IPS-18a (cell line): ENCODE measurements around the gene ENTR1.
"Not testable (repeated sequence)": the region's sequence is repeated elsewhere in the genome, so short reads cannot be mapped to it uniquely, and the experiment has no call there.

Experiments
- H3K27ac ChIP-seq: one replicate; pipeline ENCODE4 v1.5.1; 2013; ENCODE audit warnings: low read length
- H3K27me3 ChIP-seq: one replicate; pipeline ENCODE4 v1.6.1; 2013; ENCODE audit warnings: mild to moderate bottlenecking, low read length; ENCODE audit not compliant: control insufficient read depth, insufficient read depth
- H3K36me3 ChIP-seq: one replicate; pipeline ENCODE4 v1.6.1; 2013; ENCODE audit warnings: low read depth, low read length; ENCODE audit not compliant: control insufficient read depth
- H3K4me1 ChIP-seq: one replicate; pipeline ENCODE4 v1.6.1; 2013; ENCODE audit warnings: low read depth, low read length; ENCODE audit not compliant: control insufficient read depth
- H3K4me3 ChIP-seq: one replicate; pipeline ENCODE4 v1.5.1; 2013; ENCODE audit warnings: low read length
- H3K9ac ChIP-seq: one replicate; pipeline ENCODE4 v1.6.1; 2013; ENCODE audit warnings: mild to moderate bottlenecking, low read length, moderate library complexity
- H3K9me3 ChIP-seq: one replicate; pipeline ENCODE4 v1.6.1; 2013; ENCODE audit warnings: low read depth, low read length; ENCODE audit not compliant: control insufficient read depth

Gene ENTR1

DNA sequence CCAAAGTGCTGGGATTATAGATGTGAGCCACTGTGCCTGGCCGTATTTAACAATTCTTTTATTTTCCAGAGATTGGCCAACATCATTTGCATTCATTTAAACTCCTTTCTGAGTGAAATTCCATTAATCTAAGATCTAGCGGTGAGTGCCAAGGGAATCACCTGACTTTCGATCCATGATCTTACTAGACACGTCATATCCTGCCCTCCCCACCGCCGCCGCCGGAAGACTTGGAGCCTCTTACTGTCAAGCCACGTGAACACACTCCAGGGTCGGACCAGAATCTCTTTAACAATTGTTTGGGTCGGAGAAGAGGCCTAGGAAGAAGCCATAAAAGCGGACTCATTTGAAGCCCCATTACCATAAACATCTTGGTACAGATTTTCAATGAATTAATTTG lies 16.4 kb upstream of the ENTR1 start:
- Histone ChIP-seq H3K36me3 (peaks cover 37% of the 10 kb centered on the region), H3K4me1 (no peaks in the 10 kb centered on the region), H3K27me3 (no peaks in the 10 kb centered on the region), H3K9me3 (no peaks in the 10 kb centered on the region), H3K27ac (no peak overlapping the region), H3K4me3 (no peak overlapping the region), H3K9ac (no peak overlapping the region)

GRCh38 chr9:136425367-136425766 lies 15.0 kb upstream of the ENTR1 start:
- H3K27ac ChIP-seq, H3K4me3 ChIP-seq, H3K9me3 ChIP-seq, H3K4me1 ChIP-seq, H3K27me3 ChIP-seq, H3K9ac ChIP-seq: not testable (repeated sequence)
- H3K36me3 ChIP-seq, result peaks cover 49% of the 10 kb centered on the region

DNA sequence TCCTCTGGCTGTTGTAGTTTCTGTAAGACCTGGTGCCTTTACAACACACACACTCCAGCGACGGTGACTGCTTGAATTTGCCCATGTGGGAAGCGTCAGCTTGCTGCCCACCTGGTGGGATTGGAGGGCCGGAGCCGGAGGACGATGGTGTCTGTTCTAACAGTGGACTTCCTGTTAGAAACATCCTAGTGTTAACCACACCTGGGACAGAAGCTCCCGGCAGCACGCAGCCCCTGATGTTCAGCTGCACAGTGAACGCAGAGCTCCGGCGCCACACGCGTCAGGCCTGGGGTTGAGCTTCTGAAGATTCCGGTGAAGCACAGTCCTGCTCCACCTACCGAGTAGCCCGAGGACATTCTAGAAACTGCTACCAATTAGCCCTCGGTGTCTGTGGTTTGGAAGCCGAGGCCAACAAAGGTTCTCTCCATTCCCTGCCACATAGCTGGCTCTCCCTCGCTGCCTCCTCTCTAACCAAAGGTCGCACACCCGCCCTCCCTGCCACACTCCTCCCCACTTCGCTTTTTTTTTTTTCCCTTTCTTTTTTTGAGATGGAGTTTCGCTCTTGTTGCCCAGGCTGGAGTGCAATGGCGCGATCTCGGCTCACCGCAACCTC lies 14.4 kb upstream of the ENTR1 start:
- no peaks in the 10 kb centered on the region for H3K9me3 ChIP-seq
- H3K9ac ChIP-seq, result no peak overlapping the region
- H3K27me3 ChIP-seq, result no peaks in the 10 kb centered on the region
- no peak overlapping the region for H3K4me3 ChIP-seq
- peaks cover 54% of the 10 kb centered on the region for H3K36me3 ChIP-seq
- H3K27ac ChIP-seq, result no peak overlapping the region
- no peaks in the 10 kb centered on the region for H3K4me1 ChIP-seq

GRCh38 chr9:136423432-136424146 lies 13.2 kb upstream of the ENTR1 start:
- Histone ChIP-seq H3K9me3 (no peaks in the 10 kb centered on the region), H3K27ac (no peak overlapping the region), H3K36me3 (peaks cover 58% of the 10 kb centered on the region)

DNA sequence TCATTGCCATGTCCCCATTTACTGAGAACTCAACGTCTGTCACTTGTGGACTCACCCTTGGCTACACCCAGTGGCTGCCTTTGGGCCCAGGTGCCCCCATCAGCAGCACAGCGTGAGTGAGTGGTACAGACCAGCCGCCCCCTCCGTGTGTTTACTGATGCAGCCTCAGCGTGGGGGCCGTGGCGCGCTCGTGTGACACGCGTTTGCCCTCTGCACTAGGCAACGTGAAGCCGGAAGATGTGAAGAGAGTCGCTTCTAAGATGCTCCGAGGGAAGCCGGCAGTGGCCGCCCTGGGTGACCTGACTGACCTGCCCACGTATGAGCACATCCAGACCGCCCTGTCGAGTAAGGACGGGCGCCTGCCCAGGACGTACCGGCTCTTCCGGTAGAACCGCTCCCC lies 12.5 kb upstream of the ENTR1 start:
- no peak overlapping the region for H3K9ac ChIP-seq
- no peaks in the 10 kb centered on the region for H3K4me1 ChIP-seq
- no peaks in the 10 kb centered on the region for H3K27me3 ChIP-seq
- H3K36me3 ChIP-seq, result peaks cover 65% of the 10 kb centered on the region
- no peak overlapping the region for H3K4me3 ChIP-seq
- H3K27ac ChIP-seq, result no peak overlapping the region
- no peaks in the 10 kb centered on the region for H3K9me3 ChIP-seq

More at GRCh38 chr9:136423432-136424146, 13.2 kb upstream of the ENTR1 start:
- Histone ChIP-seq H3K27me3 (no peaks in the 10 kb centered on the region), H3K4me1 (no peaks in the 10 kb centered on the region), H3K4me3 (no peak overlapping the region), H3K9ac (no peak overlapping the region)

GRCh38 chr9:136421791-136422190 lies 11.4 kb upstream of the ENTR1 start:
- no peaks in the 10 kb centered on the region for H3K27me3 ChIP-seq
- H3K4me1 ChIP-seq, result no peaks in the 10 kb centered on the region
- H3K9me3 ChIP-seq, result no peaks in the 10 kb centered on the region
- no peak overlapping the region for H3K27ac ChIP-seq
- H3K9ac ChIP-seq, result no peak overlapping the region
- peaks cover 72% of the 10 kb centered on the region for H3K36me3 ChIP-seq
- no peak overlapping the region for H3K4me3 ChIP-seq

GRCh38 chr9:136419092-136419420 lies 8.6 kb upstream of the ENTR1 start:
- Histone ChIP-seq H3K9ac (no peak overlapping the region), H3K27me3 (no peaks in the 10 kb centered on the region), H3K4me1 (no peaks in the 10 kb centered on the region), H3K9me3 (no peaks in the 10 kb centered on the region), H3K36me3 (peaks cover 86% of the 10 kb centered on the region), H3K4me3 (no peak overlapping the region), H3K27ac (no peak overlapping the region)

GRCh38 chr9:136418182-136419091 lies 8.0 kb upstream of the ENTR1 start:
- Histone ChIP-seq H3K9ac (no peak overlapping the region), H3K9me3 (no peaks in the 10 kb centered on the region), H3K4me3 (no peak overlapping the region), H3K27ac (no peak overlapping the region), H3K27me3 (no peaks in the 10 kb centered on the region), H3K36me3 (peaks cover 88% of the 10 kb centered on the region), H3K4me1 (no peaks in the 10 kb centered on the region)

DNA sequence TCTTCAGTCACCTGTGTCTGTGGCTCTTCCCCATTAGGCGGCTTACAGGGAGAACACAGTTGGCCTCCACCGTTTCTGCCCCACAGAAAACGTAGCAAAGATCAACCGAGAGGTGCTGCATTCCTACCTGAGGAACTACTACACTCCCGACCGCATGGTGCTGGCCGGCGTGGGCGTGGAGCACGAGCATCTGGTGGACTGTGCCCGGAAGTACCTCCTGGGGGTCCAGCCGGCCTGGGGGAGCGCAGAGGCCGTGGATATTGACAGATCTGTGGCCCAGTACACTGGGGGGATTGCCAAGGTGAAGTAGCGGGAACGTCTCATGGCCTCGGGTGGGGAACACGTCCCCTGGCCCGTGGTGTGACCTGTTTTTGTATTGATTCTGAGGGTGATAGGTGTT lies 6.5 kb upstream of the ENTR1 start:
- H3K9me3 ChIP-seq, result no peaks in the 10 kb centered on the region
- no peaks in the 10 kb centered on the region for H3K27me3 ChIP-seq
- H3K36me3 ChIP-seq, result peaks cover 86% of the 10 kb centered on the region
- H3K4me1 ChIP-seq, result no peaks in the 10 kb centered on the region
- no peak overlapping the region for H3K9ac ChIP-seq
- H3K27ac ChIP-seq, result no peak overlapping the region
- H3K4me3 ChIP-seq, result no peak overlapping the region

GRCh38 chr9:136416427-136416826 lies 6.0 kb upstream of the ENTR1 start:
- Histone ChIP-seq H3K27me3 (no peaks in the 10 kb centered on the region), H3K27ac (no peak overlapping the region), H3K9ac (no peak overlapping the region), H3K9me3 (no peaks in the 10 kb centered on the region), H3K4me3 (no peak overlapping the region), H3K36me3 (peaks cover 82% of the 10 kb centered on the region), H3K4me1 (no peaks in the 10 kb centered on the region)

GRCh38 chr9:136412962-136413361 lies 2.5 kb upstream of the ENTR1 start:
- Histone ChIP-seq H3K9ac (no peak overlapping the region), H3K36me3 (peaks cover 54% of the 10 kb centered on the region), H3K4me3 (no peak overlapping the region), H3K4me1 (no peaks in the 10 kb centered on the region), H3K27ac (no peak overlapping the region), H3K9me3 (no peaks in the 10 kb centered on the region), H3K27me3 (no peaks in the 10 kb centered on the region)
